Activated T-helper 1 cell treated with anti-CD3 and anti-CD28 coated beads, Interleukin-12 subunit alpha, Interleukin-12 subunit beta, Interleukin-2, Interleukin-4 antibody, amounts not matched to agents 30 ng/mL and 10 ng/mL and 1 ng/mL, durations not matched to agents 14 hours and 24 hours and 36 hours (primary cell): Measurements from ENCODE around the gene NCR3LG1. TPM values are rescaled to one million over a fixed set of nuclear protein-coding genes. Genes with fewer than 3 reads are reported as not detected.

Experiments
- total RNA-seq: library from RNA; stranded (reverse); gene quantifications from 2 replicates; pipeline ENCODE4 v1.2.3, GENCODE V29; 2022

Gene NCR3LG1
- total RNA-seq, 1 donor from 2014 or later: 8.2 TPM

Other genes starting within 250 kb of the NCR3LG1 start
- gene PIK3C2A, start 143.8 kb upstream of the NCR3LG1 start, total RNA-seq: 31.7 and 31.8 TPM in 2 replicates
- gene NUCB2, start 75.1 kb upstream of the NCR3LG1 start, total RNA-seq: 51.1 and 61.7 TPM in 2 replicates
- 1.4 and 1.6 TPM in 2 replicates for gene KCNJ11, start 36.9 kb downstream of the NCR3LG1 start, total RNA-seq
- gene ABCC8, start 125.0 kb downstream of the NCR3LG1 start, total RNA-seq: 0.31 TPM in 1 of 2 replicates, not detected in the other
- gene USH1C, start 192.6 kb downstream of the NCR3LG1 start, total RNA-seq: not detected in 2 replicates
- not detected in 2 replicates for gene OTOG, start 195.5 kb downstream of the NCR3LG1 start, total RNA-seq